Astrocyte (in vitro differentiated cells and primary cell): ENCODE data around the gene SMIM34. TPM values are rescaled to one million over a fixed set of nuclear protein-coding genes. Genes with fewer than 3 reads are reported as not detected.
"Not testable (repeated sequence)": the region's sequence is repeated elsewhere in the genome, so short reads cannot be mapped to it uniquely, and the experiment has no call there.

Experiments used
- DNase-seq: peaks from one replicate; pipeline ENCODE4 v3.0.0-alpha.2; 2010; ENCODE audit warnings: low read depth
- FAIRE-seq: peaks from 2 replicates; lab custom pipeline; 2011; peaks lifted over from hg19 to GRCh38; lab: Jason Lieb, UNC
- H2AFZ ChIP-seq: 2 replicates; pipeline ENCODE4 v1.6.0; 2012; ENCODE audit warnings: low read depth, low read length, inconsistent platforms
- H3K27ac ChIP-seq: 2 replicates; pipeline ENCODE4 v1.5.1; 2011; ENCODE audit warnings: low read depth, low read length, inconsistent platforms
- H3K27me3 ChIP-seq: 2 replicates; pipeline ENCODE4 v1.6.0; 2011; ENCODE audit warnings: low read length, inconsistent platforms; ENCODE audit not compliant: insufficient read depth
- H3K36me3 ChIP-seq: 2 replicates; pipeline ENCODE4 v1.5.1; 2011; ENCODE audit warnings: low read length, inconsistent platforms; ENCODE audit not compliant: insufficient read depth
- H3K4me1 ChIP-seq: 2 replicates; pipeline ENCODE4 v1.5.1; 2011; ENCODE audit warnings: low read length, inconsistent platforms; ENCODE audit not compliant: insufficient read depth
- H3K4me2 ChIP-seq: 2 replicates; pipeline ENCODE4 v1.6.0; 2012; ENCODE audit warnings: low read length, inconsistent platforms
- H3K4me3 ChIP-seq: 2 replicates; pipeline ENCODE4 v1.5.1; 2011; ENCODE audit warnings: low read depth, mild to moderate bottlenecking, low read length, inconsistent platforms; ENCODE audit not compliant: insufficient read depth
- H3K79me2 ChIP-seq: 2 replicates; pipeline ENCODE4 v1.6.0; 2012; ENCODE audit warnings: mild to moderate bottlenecking, low read length, inconsistent platforms; ENCODE audit not compliant: insufficient read depth
- H3K9ac ChIP-seq: 2 replicates; pipeline ENCODE4 v1.6.0; 2012; ENCODE audit warnings: mild to moderate bottlenecking, low read length, inconsistent platforms
- H3K9me3 ChIP-seq: 2 replicates; pipeline ENCODE4 v1.5.1; 2012; ENCODE audit warnings: low read depth, mild to moderate bottlenecking, low read length, inconsistent platforms; ENCODE audit not compliant: insufficient read depth
- H4K20me1 ChIP-seq: 2 replicates; pipeline ENCODE4 v1.6.0; 2012; ENCODE audit warnings: low read length, inconsistent platforms; ENCODE audit not compliant: insufficient read depth
- H3K27ac Mint-ChIP-seq: one replicate; pipeline ENCODE4 v1.8.0; 2021; ENCODE audit warnings: mild to moderate bottlenecking, mixed read lengths; ENCODE audit not compliant: unreplicated experiment
- H3K27me3 Mint-ChIP-seq: one replicate; pipeline ENCODE4 v1.8.0; 2021; ENCODE audit warnings: low read depth, mixed read lengths; ENCODE audit not compliant: unreplicated experiment
- H3K36me3 Mint-ChIP-seq: one replicate; pipeline ENCODE4 v1.8.0; 2021; ENCODE audit warnings: low read depth, mixed read lengths; ENCODE audit not compliant: unreplicated experiment
- H3K4me1 Mint-ChIP-seq: one replicate; pipeline ENCODE4 v1.8.0; 2021; ENCODE audit warnings: low read depth, mixed read lengths; ENCODE audit not compliant: unreplicated experiment
- H3K4me3 Mint-ChIP-seq: one replicate; pipeline ENCODE4 v1.8.0; 2021; ENCODE audit warnings: mild to moderate bottlenecking, moderate library complexity, mixed read lengths; ENCODE audit not compliant: unreplicated experiment
- H3K9me3 Mint-ChIP-seq: one replicate; pipeline ENCODE4 v1.8.0; 2021; ENCODE audit warnings: mild to moderate bottlenecking, mixed read lengths; ENCODE audit not compliant: unreplicated experiment
- total RNA-seq: library from RNA; stranded (reverse); gene quantifications from 2 replicates; pipeline ENCODE4 v1.2.1, GENCODE V29; 2021

Gene SMIM34
- total RNA-seq, 1 donor from 2014 or later, result not detected

DNA sequence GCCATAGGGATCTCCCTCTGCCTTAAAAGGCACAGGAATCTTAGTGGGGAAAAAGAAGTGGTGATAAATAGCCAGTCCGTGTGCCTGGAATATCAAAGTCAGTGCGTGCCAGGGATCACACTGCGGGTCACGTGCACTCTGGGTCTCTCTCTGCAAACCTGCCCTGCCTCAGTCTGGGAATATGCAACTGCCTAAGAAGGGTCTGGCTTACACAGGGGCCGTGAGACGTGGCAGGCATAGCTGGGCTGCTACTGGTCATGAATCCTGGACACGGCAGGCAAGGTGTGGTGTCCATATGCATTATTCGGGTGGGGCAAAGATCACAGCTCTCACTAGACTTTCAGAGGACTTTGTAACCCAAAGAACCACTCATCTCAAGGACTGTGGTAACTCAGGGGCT is 23.3 kb upstream of the SMIM34 start:
- H3K4me3 ChIP-seq, H3K4me2 ChIP-seq, H3K79me2 ChIP-seq, H3K27ac ChIP-seq, H4K20me1 ChIP-seq, H3K9me3 ChIP-seq, H3K4me3 Mint-ChIP-seq, H3K9ac ChIP-seq, H3K27me3 ChIP-seq, H3K4me1 ChIP-seq, DNase-seq, H3K27me3 Mint-ChIP-seq, FAIRE-seq, H3K4me1 Mint-ChIP-seq, H3K9me3 Mint-ChIP-seq, H3K36me3 ChIP-seq, H3K36me3 Mint-ChIP-seq, H3K27ac Mint-ChIP-seq, H2AFZ ChIP-seq: not testable (repeated sequence)

DNA sequence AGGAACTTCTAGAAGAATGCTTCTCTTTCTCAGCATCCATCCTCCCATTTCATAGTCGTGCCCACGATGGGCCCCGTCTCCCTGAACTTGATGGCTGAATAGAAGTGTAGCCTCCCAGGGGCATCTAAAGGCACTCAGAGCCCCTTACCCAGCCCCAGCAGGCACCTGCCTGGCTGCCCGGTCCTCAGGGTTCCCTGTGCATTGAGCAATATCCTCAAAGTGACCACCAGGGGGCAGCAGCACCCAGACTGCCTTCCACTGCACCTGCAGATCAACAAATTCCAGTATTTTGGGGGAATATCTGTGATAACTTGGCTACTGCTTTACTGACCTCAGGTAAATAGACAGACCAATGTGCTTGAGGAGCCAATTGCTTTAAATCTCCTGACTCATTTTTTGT is 19.7 kb upstream of the SMIM34 start:
- H3K27me3 ChIP-seq, H2AFZ ChIP-seq, FAIRE-seq, H3K9ac ChIP-seq, H3K4me3 ChIP-seq, H4K20me1 ChIP-seq, H3K27ac ChIP-seq, H3K9me3 ChIP-seq, H3K4me1 Mint-ChIP-seq, H3K27me3 Mint-ChIP-seq, H3K36me3 Mint-ChIP-seq, H3K9me3 Mint-ChIP-seq, H3K4me3 Mint-ChIP-seq, H3K36me3 ChIP-seq, H3K4me1 ChIP-seq, DNase-seq, H3K27ac Mint-ChIP-seq, H3K4me2 ChIP-seq, H3K79me2 ChIP-seq: not testable (repeated sequence)

DNA sequence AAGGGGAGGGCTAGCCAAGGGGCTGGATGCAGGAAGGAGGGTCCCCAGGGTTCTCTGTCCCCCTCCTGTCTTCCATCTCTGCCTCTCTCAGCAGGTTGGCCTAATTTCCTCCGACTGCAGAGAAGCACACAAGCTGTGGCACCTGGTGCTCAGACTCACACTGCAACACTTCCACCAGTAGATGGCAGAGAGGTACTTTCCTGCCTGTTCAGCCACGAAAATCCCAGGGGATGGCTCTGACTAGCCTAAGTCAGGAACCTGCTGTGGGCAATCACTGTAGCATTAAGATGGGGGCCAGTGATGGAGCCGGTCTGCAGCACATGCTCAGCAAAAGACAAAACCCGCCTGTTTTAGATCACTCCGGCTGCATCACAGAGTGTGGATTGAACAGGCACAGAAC is 6.0 kb upstream of the SMIM34 start:
- FAIRE-seq, result not testable (repeated sequence)

DNA sequence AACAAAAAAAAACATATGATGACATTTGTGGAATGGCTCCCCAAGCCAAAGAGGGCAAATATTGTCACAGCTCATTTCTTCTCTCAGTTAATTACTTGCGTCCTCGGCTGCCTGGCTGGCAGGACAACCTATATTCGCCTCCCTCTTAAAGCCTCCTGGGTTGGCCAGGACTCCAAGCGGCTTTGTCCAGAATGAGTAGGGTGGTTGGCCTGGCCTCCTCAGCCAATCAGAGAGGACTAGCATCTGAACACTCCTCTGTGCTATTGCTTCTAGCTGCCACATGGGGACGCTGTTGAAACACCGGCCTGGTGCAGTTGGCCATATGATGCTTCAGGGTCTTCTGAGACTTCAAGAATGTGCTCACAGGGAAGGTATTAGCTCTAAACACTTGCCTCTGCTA is 4.7 kb upstream of the SMIM34 start:
- H3K4me3 Mint-ChIP-seq, FAIRE-seq, H2AFZ ChIP-seq, H3K36me3 Mint-ChIP-seq, H4K20me1 ChIP-seq, H3K4me1 ChIP-seq, H3K9me3 ChIP-seq, H3K36me3 ChIP-seq, H3K9ac ChIP-seq, H3K27me3 ChIP-seq, H3K27ac ChIP-seq, H3K4me3 ChIP-seq, H3K4me1 Mint-ChIP-seq, DNase-seq, H3K27me3 Mint-ChIP-seq, H3K79me2 ChIP-seq, H3K27ac Mint-ChIP-seq, H3K4me2 ChIP-seq, H3K9me3 Mint-ChIP-seq: not testable (repeated sequence)

More for the DNA sequence above, 6.0 kb upstream of the SMIM34 start:
- DNase-seq, H3K36me3 ChIP-seq, H3K4me1 ChIP-seq, H3K4me3 ChIP-seq, H2AFZ ChIP-seq, H3K4me1 Mint-ChIP-seq, H3K4me2 ChIP-seq, H3K27ac Mint-ChIP-seq, H3K36me3 Mint-ChIP-seq, H3K9ac ChIP-seq, H3K27me3 Mint-ChIP-seq, H3K9me3 Mint-ChIP-seq, H3K79me2 ChIP-seq, H3K4me3 Mint-ChIP-seq, H3K27ac ChIP-seq, H3K9me3 ChIP-seq, H3K27me3 ChIP-seq, H4K20me1 ChIP-seq: not testable (repeated sequence)

DNA sequence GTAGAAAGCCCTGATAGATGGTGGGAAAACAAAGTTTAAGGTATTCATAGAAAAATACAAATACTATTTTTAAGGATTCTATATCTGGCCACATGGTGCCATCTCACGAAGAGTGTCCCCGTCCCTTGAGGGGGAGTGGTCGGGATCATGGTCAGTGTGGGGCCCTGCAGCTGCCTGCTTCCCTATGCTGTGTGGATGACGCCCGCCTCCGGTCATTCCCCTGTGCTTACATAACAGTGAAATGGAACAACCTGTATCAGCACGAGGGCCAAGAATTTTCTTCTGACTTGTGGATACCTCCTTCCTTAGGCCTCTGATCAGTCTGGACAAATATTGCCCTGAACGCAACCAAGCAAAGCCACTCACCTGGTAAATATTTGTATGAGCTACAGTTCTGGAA is 3.6 kb upstream of the SMIM34 start:
- not testable (repeated sequence) for H3K9ac ChIP-seq, H2AFZ ChIP-seq, FAIRE-seq, H3K27ac ChIP-seq, H3K36me3 Mint-ChIP-seq, H3K4me2 ChIP-seq, DNase-seq, H3K4me1 Mint-ChIP-seq, H4K20me1 ChIP-seq, H3K4me1 ChIP-seq, H3K36me3 ChIP-seq, H3K4me3 Mint-ChIP-seq, H3K27ac Mint-ChIP-seq, H3K9me3 Mint-ChIP-seq, H3K4me3 ChIP-seq, H3K9me3 ChIP-seq, H3K79me2 ChIP-seq, H3K27me3 ChIP-seq, H3K27me3 Mint-ChIP-seq

DNA sequence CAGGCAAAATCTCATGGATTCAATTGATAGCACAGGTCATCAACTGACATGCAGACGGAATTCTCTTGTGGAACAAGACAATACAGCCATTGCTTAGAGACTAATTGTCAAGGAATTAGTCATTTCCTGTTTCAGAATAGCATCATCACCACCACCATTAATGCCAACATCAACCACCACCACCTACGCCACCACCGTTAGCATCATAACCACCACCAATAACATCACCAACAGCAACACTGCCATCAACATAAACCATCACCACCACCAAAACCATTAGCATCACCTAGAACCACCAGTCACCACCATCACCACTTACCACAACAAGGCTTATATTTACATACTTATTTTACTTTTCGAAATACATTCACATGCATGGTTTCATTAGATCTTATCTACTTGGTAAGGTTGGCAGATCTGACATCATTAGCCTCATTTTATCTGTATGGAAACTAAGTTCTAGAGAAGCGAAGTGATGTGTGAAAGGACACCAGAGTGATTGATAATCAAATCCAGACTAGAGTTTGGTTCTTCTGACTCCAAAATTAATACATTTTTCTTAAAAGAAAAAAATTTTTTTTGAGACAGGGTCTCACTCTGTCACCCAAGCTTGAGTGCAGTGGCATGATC is 6.2 kb downstream of the SMIM34 start:
- H3K27ac ChIP-seq, H3K27ac Mint-ChIP-seq, H3K9me3 ChIP-seq, H3K79me2 ChIP-seq, H3K36me3 Mint-ChIP-seq, H3K4me3 Mint-ChIP-seq, H3K36me3 ChIP-seq, H3K4me1 ChIP-seq, H3K4me3 ChIP-seq, H4K20me1 ChIP-seq, H3K9ac ChIP-seq, H2AFZ ChIP-seq, H3K4me1 Mint-ChIP-seq, H3K27me3 Mint-ChIP-seq, DNase-seq, H3K4me2 ChIP-seq, H3K27me3 ChIP-seq, H3K9me3 Mint-ChIP-seq: not testable (repeated sequence)
- FAIRE-seq, result peak; percentile 47
